Stimulated activated CD4-positive, alpha-beta T cell treated with anti-CD3 and anti-CD28 coated beads, Interleukin-12 subunit alpha, Interleukin-12 subunit beta, amount 100 ng/mL, for 24 hours (primary cell): ENCODE measurements around the gene FUCA1.
"Not testable (repeated sequence)": the region's sequence is repeated elsewhere in the genome, so short reads cannot be mapped to it uniquely, and the experiment has no call there.

ENCODE experiments used
- DNase-seq, 2 experiments: peaks; one replicate each; pipeline ENCODE4 v3.0.0-alpha.2; 2020; ENCODE audit warnings: low read depth in 2 of 2

FUCA1 gene

GRCh38 chr1:23867895-23868556 is at the start of gene FUCA1:
Gene FUCA1, minus strand, starts transcription at chr1:23868290. Its CDS starts 4 bp downstream, at chr1:23868286.
- DNase-seq = peak; percentile 89 to 90

GRCh38 chr1:23916209-23917131 is 48.4 kb upstream of the FUCA1 start:
- peak in 1 of 2 experiments; percentile 29 for DNase-seq

GRCh38 chr1:23915466-23915865 is 47.4 kb upstream of the FUCA1 start:
- DNase-seq = no peak

- DNase-seq = no peak
Measured at GRCh38 chr1:23914921-23915320, 46.8 kb upstream of the FUCA1 start.

GRCh38 chr1:23913212-23913880 is 45.3 kb upstream of the FUCA1 start, which contains the start of gene CNR2:
Gene CNR2, minus strand, starts transcription at chr1:23913362. Its CDS starts 37,745 bp downstream, at chr1:23875617.
- DNase-seq = no peak

GRCh38 chr1:23911921-23912320 is 43.8 kb upstream of the FUCA1 start:
- DNase-seq = no peak

- DNase-seq = no peak
Measured at GRCh38 chr1:23910553-23911246, 42.6 kb upstream of the FUCA1 start.

- no peak for DNase-seq
Measured at GRCh38 chr1:23910144-23910543, 42.1 kb upstream of the FUCA1 start.

GRCh38 chr1:23909412-23909811 is 41.3 kb upstream of the FUCA1 start:
- no peak for DNase-seq

GRCh38 chr1:23908453-23909341 is 40.6 kb upstream of the FUCA1 start:
- DNase-seq = no peak

- DNase-seq = no peak
Measured at GRCh38 chr1:23906731-23907130, 38.6 kb upstream of the FUCA1 start.

- DNase-seq = no peak
Measured at GRCh38 chr1:23905461-23906025, 37.5 kb upstream of the FUCA1 start.

GRCh38 chr1:23904748-23905357 is 36.8 kb upstream of the FUCA1 start:
- DNase-seq = peak in 1 of 2 experiments; percentile 8

GRCh38 chr1:23903754-23904153 is 35.7 kb upstream of the FUCA1 start:
- DNase-seq = no peak

GRCh38 chr1:23902321-23903278 is 34.5 kb upstream of the FUCA1 start:
- no peak for DNase-seq

GRCh38 chr1:23900017-23900416 is 31.9 kb upstream of the FUCA1 start:
- DNase-seq = not testable (repeated sequence)

- DNase-seq = no peak
Measured at GRCh38 chr1:23899070-23899469, 31.0 kb upstream of the FUCA1 start.

GRCh38 chr1:23897083-23897482 is 29.0 kb upstream of the FUCA1 start:
- no peak for DNase-seq

GRCh38 chr1:23896491-23896890 is 28.4 kb upstream of the FUCA1 start:
- DNase-seq = no peak
